GM19395 (cell line): ENCODE data around the gene MGAT5.

ENCODE experiments used
- ATAC-seq: cut with Tn5 transposase; IDR thresholded peaks from one replicate; pipeline ENCODE4 v1.9.1; 2021; ENCODE audit warnings: mild to moderate bottlenecking, moderate library complexity; ENCODE audit not compliant: unreplicated experiment

The MGAT5 gene

DNA sequence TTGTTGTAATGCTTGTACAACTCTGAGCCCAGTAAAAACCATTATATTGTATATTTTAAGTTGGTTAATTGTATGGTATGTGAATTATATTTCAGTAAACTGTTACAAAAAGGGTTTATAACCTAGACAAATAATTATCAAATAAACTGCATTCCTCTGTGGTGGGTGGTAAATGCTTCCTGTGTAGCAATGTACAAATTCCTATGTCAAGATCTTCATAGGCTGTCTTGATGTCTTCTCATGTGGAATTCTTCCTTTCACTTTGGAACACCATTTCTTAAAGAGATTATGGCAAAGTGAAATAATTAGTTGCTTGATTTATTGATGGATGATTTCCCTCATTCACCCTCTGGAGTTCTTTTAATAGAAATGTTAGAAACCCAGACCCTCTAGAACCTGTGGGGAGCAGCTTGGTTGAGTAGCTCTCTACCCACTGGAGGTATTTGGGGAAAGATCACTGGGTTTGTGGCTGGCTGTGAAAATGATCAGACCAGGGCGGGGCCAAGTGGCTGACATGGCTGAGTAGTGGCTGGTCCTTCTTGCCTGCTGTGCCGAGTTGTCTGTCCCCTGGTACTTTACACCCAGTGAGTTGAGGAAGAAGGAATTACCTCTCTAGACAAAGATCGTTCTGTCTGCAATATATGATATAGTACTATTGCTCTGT lies 22.4 kb upstream of the MGAT5 start:
- ATAC-seq = no peak

DNA sequence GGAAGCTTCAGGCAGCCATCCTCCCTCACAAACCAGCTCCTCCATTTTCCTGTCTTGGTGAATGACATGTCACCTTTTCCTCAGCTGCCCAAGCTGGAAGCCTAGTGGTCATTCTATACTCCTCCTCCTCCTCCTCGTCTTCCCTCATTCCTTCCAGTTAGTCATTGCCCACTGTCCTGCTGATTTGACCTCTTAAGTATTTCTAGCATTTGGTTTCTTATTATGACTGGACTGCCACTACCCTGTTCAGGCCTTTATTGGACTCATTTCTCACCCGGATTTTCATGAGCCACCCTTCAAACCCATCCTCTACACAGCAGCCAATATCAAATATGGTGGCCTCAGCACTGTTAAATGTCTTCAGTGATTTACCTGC lies 21.9 kb upstream of the MGAT5 start:
- peak; percentile 13 for ATAC-seq

DNA sequence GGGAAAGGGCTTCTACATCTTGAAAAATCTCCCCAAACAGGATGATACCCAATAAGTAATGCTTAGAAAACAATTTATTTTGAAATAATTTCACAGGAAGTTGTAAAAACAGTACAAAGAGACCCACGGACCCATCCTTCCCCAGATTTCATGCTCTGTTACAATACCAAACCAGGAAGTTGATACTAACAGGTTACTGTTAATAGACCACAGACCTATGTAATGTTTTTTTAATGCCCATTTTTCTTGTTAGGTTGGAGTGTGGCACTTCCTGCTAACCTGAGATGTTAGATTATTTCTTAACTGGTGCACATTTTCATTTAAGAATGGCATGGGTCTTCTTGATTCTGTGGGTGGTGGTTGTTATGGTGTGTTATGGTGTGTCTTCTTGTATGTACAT lies 21.4 kb upstream of the MGAT5 start:
- peak; percentile 27 for ATAC-seq

DNA sequence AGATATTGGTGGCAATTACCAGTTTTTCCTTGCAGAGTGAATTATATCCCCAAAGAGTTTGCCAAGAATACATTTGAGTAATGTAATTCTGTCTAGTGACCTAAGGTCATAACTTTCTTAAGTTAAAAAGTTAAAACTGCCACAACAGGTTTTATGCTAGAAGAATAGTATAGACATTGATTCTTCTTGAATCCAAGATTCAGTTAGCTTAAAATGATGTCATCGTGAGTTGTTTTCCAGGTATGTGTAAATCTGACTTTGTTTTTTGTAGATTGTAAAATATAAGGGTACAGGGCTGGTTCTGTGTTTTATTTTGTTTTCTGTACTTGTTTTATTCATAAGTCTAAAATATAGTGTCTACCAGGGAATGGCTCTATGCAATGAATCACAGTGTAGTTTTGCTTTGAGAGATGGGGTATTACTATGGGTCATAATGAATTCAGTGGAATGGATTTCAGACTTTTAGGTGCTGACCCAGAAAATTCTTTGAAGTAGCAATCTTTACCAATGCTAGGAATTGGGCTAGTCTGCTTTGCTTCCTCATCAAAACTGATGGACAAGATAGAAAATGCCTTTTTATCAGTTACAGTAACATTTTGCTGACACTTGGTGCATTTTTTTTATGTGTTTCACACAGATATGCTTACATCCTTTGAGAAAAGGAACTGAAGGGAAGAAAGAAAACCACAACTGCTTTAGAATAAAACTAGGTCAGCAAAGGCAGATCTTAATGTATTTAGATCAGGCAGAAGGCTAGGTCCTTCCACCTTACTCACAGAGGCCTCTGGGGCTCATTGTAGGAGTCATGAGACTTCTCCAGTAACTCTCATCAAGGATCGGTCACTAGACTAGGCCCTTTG lies 20.8 kb upstream of the MGAT5 start:
- ATAC-seq = peak; percentile 60

DNA sequence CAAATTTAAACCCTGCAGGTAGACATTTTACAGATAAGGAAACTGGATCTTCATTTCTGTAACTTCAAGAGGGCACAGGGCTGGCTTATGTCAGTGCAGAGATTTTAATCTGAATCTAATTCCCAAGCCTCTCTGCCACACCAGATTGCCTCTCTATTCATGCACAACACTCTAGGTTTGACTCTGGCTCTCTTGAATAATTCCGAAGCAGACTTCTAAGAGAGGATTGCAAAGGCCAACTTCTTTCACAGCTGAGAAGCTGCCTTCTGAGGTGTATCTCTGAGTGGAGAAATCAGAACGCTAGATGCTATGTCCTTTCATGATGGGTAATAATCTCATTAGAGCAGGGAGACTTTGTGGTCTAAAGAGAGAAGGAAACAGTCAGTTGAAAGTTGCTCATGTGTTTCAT lies 20.1 kb upstream of the MGAT5 start:
- peak; percentile 61 for ATAC-seq

DNA sequence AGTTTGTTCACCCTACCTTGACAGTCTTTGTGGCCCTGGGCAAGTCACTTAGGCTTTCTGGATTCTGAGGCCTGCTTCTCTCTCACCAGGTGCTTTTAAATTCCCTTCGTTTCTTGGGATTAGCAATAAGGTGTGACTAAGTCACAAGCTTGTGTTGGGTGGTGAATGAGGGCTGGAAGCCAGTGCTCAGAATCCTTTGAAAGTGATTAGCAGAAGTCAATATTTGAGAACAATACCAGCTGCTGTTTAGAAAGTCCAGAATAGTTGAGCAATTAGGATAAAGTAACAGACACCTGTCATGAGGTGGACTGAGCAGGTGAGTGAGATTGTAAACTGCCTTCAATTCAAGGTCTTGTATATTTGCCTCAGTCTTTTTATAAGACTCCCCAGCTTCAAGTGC lies 19.3 kb upstream of the MGAT5 start:
- ATAC-seq = no peak

DNA sequence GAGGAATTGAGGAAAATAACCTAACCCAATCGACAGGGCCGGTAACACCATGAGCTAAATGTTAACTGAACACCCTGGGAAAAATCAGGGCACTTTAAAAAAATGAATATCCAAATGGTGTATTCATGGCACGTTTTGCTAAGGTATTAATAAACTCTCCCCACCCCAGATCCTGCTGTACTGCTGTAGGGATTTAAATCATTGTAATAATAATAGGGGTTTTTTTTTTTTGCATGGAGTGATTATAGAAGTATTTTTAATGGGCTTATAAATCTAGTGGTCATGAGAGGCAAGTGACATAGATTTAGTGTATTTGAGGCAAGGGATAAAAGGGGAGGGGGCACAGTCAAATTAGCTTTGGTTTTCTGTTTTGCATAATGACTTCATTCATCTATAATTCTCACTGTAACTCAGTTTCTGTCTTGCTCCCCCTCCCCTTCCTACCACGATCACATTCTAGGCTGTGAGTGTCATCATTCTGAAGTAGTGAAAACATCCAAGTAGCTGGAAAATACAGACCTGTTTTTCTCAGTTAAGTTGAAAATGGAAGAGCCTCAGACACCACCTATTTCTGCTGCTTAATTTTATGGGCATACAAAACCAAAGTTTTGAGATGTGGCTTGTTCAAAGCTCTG lies 18.2 kb upstream of the MGAT5 start:
- ATAC-seq = no peak

DNA sequence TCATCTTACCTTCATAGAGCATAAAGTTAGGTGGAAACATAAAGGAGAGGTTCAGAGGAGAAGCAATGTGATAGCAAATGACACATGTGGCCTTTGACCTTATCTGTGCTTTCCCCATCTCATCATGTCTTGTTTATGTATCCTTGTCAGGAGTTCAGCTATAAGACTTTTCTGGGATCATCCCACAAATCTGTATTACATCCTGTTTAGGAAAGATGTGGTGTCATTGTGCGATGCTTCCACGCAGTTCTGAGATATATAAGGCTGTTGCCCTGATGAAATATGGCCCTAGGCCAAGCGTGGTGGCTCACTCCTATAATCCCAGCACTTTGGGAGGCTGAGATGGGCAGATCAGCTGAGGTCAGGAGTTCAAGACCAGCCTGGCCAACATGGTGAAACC lies 15.5 kb upstream of the MGAT5 start:
- ATAC-seq = no peak

DNA sequence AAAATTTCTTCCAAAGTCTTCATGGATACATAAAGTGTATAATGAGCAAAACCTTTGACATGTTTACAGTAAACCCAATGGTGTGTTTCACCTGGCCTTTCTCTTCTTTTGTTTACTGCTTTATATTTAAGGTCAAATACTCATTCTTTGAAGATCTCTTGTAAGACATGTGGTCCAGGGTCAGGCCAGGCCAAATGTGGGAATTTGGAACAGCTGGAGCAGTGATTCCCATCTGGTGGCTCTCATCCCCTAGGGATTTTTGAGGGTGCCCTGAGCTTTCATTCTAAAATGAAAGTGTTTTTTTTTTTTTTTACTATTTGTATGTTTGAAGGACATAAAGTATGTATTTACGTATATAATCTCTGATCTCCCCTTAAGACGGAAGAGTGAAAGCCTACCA lies 13.8 kb upstream of the MGAT5 start:
- no peak for ATAC-seq

DNA sequence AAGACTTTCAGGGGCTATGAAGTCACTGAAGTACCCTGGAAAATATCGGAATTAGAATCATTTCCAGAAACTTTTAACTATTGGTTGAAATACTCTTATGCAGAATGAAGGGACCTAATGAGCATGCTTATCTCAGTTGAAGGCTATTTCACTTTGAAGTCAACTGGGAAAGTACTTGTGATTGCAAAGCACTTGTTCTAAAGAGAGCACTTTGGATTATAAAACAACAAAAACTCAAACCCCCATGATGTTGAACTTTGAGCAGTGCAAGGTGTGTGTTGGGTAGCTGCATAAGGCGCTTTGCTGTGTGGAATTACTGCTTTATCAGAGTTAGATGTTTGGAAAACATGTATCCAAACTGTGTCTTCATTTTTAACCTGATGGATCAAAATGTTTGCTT lies 12.0 kb upstream of the MGAT5 start:
- no peak for ATAC-seq

DNA sequence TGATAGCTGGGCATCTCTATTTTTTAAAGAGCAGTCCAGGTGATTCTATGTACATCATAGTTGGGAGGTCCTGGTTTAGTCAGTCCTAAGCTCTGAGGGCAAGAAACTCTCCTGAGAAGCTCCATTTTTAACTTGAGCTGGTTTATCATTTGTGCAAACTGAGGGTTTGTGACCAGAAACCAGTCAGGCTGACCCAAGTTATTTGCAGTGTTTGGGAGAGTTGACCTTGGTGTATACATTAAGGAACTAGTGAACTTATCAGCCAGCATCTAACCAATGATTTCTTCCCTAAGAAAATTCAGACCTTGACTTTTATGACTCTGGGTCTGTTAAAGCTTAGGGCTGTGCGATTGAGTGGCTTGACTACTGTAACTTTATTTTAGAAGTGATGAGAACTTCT lies 10.6 kb upstream of the MGAT5 start:
- ATAC-seq = no peak

DNA sequence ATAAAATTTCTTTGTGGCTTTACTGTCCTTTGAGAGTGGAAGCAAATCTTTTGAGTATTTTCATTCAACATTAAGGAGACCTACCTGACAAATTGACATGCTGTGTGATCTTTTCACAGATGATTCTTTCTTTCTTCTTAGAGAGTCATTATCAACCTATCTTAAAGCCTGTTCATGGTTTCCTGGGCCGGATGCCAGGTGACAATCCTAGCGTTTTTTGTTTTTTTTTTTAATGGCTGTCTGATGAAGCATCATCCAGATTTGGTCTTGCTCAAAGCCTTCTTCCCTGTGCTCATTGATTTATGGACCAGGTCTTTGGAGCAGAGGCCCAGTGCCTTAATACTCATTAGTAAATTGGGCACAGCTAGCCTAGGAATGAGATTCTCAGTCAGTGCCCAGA lies 9.8 kb upstream of the MGAT5 start:
- ATAC-seq = no peak

DNA sequence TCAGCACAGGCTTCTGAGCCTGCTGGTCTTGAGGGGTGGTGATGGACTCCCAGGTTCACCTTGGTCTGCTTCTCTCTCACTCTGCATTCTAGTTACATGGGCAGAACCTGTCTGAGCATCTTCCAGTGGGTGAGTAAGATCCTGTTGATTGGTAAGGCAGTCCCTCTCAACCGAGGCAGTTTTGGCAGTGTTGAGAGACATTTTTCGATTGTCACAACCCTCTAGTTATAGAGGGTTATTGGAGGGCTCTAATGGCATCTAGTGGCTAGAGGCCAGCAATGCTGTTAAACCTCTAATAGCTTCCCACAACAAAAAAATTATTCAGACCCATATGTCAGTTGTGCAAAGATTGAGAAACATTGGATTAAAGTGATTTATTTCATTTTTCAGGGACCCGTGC lies 9.3 kb upstream of the MGAT5 start:
- ATAC-seq = no peak

DNA sequence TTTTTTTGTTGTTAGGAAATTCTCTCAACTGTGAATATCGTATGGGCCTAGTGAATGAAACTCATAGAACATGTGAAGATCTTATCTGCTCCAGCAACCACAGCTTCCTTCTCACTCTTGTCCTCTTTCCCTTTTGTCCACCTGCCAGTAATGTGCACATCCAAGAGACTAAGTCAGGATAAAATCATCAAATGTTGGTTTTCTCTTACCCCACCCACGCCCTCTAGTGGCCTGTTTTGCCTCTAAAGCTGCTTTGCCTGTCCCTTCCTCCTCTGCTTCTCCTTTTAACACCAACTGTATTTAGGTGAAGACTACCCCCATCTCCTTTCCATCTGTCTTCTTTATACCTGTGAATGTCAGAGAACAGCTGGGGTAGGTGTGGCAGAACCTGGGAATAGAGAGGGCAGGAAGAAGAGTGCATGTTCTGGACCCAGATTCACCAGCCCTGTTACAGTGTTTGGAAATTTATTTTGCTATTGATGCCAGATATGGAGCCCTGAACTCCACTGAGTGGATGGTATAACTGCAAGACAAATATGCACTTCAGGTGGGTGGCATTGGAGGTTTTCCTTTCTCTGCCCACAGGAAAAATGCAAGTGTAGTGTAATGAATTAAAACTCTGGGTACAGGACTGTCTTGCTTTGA lies 8.4 kb upstream of the MGAT5 start:
- ATAC-seq = no peak

DNA sequence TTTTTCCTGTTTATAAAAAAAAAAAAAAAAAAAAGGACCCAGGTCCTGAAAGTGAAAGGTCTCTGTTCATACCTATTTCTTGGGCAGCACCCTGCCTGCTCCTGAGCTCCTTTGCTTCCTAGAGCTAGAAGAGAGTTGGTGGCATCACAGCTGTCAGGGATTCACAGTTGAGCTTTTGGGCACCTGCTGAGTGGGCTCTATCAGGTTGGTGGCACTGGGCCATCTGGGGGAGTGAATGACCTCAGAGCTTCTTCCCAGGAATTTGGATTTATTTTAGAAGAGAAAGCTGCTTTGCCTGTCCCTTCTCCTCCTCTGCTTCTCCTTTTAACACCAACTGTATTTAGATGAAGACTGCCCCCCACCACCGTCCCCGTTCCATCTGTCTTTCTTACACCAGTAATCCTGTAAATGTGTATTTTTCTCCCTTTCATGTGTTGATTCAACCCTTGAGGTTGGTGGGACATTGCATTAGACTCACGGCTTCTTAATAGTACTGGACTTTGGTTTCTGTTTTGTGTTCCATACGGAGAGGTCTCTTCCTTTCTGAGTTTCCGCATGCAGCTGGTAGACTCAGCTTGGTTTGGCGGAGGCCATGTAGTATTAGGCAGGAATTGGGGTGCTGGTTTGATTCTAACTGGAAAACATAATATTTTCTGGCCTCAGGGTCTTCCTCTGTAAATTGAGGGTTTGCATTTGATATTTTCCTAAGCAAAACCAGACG lies 7.6 kb upstream of the MGAT5 start:
- ATAC-seq = no peak

DNA sequence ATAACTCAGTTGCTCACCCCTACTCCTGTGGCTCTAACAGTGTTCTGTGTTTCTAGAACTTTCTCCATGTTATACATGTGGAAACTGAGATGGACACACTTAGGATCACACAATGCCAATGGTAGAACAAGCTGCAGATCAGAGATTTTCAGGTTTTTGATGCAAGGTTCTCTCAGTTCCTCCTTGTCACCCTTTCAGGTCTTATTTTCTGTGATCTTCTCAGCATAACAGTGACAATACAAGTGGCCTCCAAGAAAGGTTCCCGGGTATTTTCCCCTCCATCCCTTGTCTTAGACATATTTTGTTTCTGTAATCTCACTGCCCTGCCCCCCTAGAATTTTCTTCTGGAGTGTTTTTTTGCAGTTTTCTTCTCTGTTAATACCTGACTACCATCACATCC lies 6.2 kb upstream of the MGAT5 start:
- peak; percentile 43 for ATAC-seq

DNA sequence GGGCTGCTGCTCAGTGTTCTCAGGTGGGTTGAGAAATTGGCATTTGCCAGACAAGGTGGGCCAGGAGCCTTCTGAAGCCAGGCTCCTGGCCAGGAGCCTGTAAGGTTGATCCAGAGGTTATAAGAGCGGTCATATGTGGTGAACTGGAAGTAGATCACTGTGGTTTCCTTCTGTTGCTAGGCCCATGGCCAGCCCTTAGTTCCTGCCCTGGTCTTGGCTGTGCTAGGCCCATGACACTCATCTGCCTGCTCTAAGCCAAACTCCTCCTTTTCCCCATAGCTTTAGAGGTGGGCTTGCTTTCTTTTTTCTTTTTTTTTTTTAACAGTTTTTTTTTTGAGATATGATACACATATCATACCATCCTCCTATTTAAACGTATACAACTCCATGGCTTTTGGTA lies 5.0 kb upstream of the MGAT5 start:
- no peak for ATAC-seq

DNA sequence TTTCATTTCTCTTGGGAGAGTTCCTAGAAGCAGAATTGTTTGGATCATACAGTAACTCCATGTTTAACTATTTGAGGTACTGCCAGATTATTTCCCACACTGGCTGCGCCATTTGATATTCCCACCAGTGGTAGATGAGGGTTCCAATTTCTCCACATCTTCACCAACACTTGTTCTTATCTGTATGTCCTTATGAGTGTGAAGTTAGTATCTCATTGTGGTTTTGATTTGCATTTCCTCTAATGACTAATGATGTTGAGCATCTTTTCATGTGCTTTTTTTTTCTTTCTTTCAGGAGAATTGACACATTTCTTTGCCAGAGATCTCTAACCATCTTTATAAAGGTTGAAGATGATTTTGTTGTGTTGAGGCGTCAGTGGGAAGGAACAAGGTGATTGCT lies 4.1 kb upstream of the MGAT5 start:
- no peak for ATAC-seq

DNA sequence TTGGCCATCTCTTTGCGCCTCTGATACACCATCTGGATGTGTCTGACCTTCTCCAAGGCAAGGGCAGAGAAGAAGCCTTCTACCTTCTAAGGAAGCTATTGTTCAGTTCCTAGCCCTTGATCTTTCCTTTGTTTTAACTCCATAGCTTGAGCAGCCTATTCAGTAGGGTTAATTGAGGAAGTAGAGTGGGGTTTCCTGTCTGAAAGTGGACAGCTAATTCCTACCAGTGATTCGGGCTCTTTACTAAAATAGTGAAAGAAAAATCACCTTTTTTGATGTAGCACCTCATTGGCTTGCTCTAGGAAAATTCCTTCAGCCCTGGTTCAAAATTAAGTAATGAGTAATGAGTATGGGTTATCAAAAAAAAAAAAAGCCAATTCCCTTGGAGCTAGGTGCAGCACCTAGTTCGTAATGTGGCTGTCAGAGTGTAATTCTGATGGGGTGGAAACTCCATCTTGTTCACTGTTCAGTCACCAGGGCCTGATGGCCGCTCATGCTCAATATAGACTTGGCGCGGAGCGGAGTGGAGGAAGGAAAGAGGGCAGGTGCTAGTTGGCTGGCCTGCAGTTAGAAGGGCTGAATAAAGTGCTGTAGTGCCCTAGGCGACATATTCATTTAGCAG lies 2.9 kb upstream of the MGAT5 start:
- ATAC-seq = no peak

DNA sequence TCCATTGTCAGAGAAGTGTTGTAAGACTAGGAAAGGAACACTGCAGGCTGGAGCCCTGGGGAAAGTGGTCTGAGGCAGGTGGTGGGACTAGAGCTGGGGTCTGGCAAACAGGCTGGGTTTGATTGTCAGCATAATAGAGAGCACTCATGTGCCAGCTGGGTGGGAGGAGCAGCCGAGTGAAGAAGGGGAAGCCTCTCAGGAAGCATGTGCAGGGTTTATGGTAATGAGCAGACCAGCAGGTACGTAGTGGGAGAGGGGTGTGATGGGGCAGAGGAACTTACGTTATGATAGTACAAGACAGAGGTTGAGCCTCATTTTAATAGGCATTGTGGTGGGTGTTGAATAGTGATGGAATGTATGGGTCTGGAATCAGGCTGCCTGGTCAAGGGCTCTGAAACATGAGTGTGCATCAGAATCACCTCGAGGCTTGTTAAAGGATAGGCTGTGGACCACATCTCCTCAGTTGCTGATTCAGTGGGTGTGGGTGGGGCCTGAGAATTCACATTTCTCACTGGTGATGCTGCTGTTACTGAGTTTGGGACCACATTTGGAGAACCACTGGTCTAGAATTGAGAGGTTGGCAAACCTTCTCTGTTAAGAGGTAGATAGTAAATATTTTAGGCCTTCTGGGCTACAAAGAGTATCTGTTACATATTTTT lies 1.7 kb upstream of the MGAT5 start:
- ATAC-seq = no peak
